GM12878 (cell line): ENCODE measurements around the gene DDX56. TPM values are rescaled to one million over a fixed set of nuclear protein-coding genes. Genes with fewer than 3 reads are reported as not detected.

ENCODE experiments used
- HDAC2 ChIP-seq: fragments of 200-600 bp; sonication (generic); IDR thresholded peaks from 2 replicates; pipeline ENCODE4 v1.6.1; 2017
- IRF4 ChIP-seq: IDR thresholded peaks from 2 replicates; pipeline ENCODE4 v1.6.1; 2011; ENCODE audit warnings: low read depth, low read length
- MEF2A ChIP-seq: IDR thresholded peaks from 2 replicates; pipeline ENCODE4 v1.6.1; 2011; ENCODE audit warnings: low read depth, mild to moderate bottlenecking, low read length, moderate library complexity; ENCODE audit not compliant: insufficient read depth
- USF1 ChIP-seq: IDR thresholded peaks from 2 replicates; pipeline ENCODE4 v1.6.1; 2011; ENCODE audit warnings: borderline replicate concordance, low read depth, mild to moderate bottlenecking, moderate library complexity, mixed read lengths, low read length; ENCODE audit not compliant: insufficient read depth; ENCODE audit errors: extremely low read length
- ZBTB40 ChIP-seq: fragments of 450-650 bp; IDR thresholded peaks from 2 replicates; pipeline ENCODE4 v1.6.1; 2016; ENCODE audit warnings: mild to moderate bottlenecking, moderate library complexity, borderline replicate concordance
- ZSCAN29 ChIP-seq: fragments of 450-650 bp; IDR thresholded peaks from 2 replicates; pipeline ENCODE4 v1.6.1; 2017; ENCODE audit warnings: mild to moderate bottlenecking, moderate library complexity
- polyA plus RNA-seq, 11 experiments: library from polyadenylated mRNA; depleted of rRNA in 4 of 11; unstranded in 6 of 11; stranded (reverse) in 5 of 11; fragments of >200 nt; fragmentation: Nextera tagmentation in 4 of 11; fragmentation: Illumina TruSeq in 1 of 11; extraction: Ambion mirVana in 4 of 11; extraction: Trizol in 1 of 11; gene quantifications; 1 replicate in 1 of 11; 2 replicates in 10 of 11; pipeline versions ENCODE4 v1.2.1 to v1.2.3, GENCODE V29; 2011 to 2016; ENCODE audit warnings: inconsistent platforms in 2 of 11, missing spikeins in 2 of 11, low read depth in 1 of 11
- total RNA-seq, 4 experiments: library from RNA; depleted of rRNA in 3 of 4; stranded (reverse); fragments of >200 nt in 3 of 4; fragmentation: Illumina TruSeq in 1 of 4; extraction: Trizol in 1 of 4; gene quantifications; 2 replicates each; pipeline versions ENCODE4 v1.2.1 to v1.2.3, GENCODE V29; 2013 to 2021
- TF ChIP-seq, protein P1 (sequence below): fragments of 150-350 bp; IDR thresholded peaks from 2 replicates; pipeline ENCODE4 v1.6.1; 2016; ENCODE audit warnings: low read depth, low read length

DDX56 gene
- total and polyA plus RNA-seq, 10 of the 15 experiments (the other 5 are each of a cell fraction or from before 2014, with no cell fraction given) = 19.8 to 136 (median 81.3) TPM

DNA sequence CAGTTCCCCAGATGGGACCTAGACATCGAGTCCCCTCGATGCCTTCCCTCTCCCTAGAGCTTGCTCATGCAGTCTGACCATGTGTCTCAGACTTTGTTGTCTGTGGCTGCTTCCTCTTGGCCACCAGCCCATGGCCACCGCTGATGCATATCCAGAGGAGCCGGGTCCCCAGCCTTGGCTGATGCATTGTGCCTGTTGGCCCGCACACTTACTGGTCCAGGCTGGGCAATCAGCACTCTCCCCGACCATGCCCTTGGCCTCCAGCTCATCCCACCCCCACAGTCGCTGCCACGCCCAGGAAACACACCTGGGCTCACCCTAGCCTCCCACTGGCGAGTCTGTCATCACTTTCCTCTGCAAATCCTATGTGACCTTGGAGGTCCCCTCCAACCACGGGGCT lies 42.7 kb downstream of the DDX56 start (continued):
- TF ChIP-seq, protein P1, sequence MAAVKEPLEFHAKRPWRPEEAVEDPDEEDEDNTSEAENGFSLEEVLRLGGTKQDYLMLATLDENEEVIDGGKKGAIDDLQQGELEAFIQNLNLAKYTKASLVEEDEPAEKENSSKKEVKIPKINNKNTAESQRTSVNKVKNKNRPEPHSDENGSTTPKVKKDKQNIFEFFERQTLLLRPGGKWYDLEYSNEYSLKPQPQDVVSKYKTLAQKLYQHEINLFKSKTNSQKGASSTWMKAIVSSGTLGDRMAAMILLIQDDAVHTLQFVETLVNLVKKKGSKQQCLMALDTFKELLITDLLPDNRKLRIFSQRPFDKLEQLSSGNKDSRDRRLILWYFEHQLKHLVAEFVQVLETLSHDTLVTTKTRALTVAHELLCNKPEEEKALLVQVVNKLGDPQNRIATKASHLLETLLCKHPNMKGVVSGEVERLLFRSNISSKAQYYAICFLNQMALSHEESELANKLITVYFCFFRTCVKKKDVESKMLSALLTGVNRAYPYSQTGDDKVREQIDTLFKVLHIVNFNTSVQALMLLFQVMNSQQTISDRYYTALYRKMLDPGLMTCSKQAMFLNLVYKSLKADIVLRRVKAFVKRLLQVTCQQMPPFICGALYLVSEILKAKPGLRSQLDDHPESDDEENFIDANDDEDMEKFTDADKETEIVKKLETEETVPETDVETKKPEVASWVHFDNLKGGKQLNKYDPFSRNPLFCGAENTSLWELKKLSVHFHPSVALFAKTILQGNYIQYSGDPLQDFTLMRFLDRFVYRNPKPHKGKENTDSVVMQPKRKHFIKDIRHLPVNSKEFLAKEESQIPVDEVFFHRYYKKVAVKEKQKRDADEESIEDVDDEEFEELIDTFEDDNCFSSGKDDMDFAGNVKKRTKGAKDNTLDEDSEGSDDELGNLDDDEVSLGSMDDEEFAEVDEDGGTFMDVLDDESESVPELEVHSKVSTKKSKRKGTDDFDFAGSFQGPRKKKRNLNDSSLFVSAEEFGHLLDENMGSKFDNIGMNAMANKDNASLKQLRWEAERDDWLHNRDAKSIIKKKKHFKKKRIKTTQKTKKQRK = no peak
- no peak for TF ChIP-seq ZSCAN29
- TF ChIP-seq HDAC2 = no peak
- no peak for TF ChIP-seq USF1
- TF ChIP-seq MEF2A = no peak
- no peak for TF ChIP-seq IRF4
- no peak for TF ChIP-seq ZBTB40
